HG03378 (cell line): ENCODE results near the gene TSFM.

ENCODE experiments used
- ATAC-seq: cut with Tn5 transposase; IDR thresholded peaks from one replicate; pipeline ENCODE4 v1.9.1; 2021; ENCODE audit warnings: mild to moderate bottlenecking, moderate library complexity; ENCODE audit not compliant: unreplicated experiment

The TSFM gene

DNA sequence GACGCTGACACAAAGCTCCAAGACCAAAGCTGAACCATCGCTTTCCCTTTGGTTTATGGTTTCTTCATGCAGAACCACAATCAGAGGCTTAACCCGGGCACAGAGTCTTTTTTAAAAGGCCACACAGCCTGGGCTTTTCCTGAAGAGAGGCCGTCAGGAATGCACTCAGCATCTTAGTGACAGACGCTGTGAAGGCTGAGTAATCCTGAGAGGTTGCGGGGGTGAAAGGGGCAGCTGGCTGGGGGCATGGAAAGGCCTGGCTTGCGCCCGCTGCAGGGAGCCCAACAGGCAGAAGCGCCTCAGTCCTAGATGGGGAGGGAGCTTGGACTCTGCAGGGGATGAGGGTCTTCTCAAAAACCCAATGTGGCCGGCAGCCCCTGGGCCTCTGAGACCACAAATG, 50.4 kb downstream of the TSFM start:
- ATAC-seq = no peak

DNA sequence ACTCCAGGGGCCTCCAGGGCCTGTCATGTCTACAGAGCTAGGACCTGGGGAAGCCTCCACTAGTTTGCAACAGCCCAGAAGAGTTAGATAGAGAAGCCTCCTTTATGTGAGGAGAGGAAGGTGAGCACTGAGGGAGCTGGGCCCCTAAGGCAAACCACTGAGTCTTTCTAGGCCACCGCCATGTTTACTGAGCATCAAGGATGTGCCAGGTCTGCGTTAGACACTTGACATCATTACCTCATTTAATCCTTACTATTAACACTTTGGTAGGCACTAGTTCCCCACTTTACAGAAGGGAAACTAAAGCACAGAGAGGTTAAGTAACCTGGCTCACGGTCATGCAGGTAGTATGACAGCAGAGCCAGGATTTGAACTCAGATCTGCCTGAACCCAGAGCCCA, 51.1 kb downstream of the TSFM start:
- ATAC-seq = no peak

DNA sequence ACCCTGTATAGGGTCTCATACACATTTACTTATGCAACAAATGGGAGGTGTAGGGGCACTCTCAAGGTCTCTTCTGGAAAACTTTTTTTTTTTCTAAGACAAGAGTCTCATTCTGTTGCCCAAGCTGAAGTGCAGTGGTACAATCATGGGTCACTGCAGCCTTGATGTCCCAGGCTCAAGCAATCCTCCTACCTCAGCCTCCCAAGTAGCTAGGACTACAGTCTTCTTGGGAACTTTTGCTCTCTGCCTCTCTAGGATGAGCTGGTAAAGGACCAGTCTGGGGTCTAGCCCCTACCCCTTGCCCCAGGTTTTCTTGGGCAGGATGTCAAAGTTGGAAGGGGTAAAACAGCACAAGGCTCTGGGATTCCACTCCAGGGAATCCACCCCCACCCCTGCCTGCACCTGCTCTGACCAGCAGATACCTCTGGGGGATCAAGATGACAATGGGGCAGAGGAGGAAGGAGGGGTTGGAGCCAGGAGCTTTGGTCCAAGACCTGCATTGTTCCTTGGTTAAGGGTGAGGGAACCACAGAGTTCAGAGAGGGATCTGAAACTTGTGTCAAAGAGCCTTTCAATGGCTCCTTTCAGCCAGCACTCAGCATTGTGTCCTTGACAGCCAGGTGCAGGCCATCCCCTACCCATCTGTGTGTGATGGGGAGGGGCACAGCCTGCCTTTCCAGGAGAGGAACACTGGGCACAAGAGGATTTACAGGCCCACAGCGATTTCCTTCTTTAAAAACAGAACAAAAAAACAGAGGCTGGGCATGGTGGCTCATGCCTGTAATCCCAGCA, 51.7 kb downstream of the TSFM start:
- no peak for ATAC-seq

DNA sequence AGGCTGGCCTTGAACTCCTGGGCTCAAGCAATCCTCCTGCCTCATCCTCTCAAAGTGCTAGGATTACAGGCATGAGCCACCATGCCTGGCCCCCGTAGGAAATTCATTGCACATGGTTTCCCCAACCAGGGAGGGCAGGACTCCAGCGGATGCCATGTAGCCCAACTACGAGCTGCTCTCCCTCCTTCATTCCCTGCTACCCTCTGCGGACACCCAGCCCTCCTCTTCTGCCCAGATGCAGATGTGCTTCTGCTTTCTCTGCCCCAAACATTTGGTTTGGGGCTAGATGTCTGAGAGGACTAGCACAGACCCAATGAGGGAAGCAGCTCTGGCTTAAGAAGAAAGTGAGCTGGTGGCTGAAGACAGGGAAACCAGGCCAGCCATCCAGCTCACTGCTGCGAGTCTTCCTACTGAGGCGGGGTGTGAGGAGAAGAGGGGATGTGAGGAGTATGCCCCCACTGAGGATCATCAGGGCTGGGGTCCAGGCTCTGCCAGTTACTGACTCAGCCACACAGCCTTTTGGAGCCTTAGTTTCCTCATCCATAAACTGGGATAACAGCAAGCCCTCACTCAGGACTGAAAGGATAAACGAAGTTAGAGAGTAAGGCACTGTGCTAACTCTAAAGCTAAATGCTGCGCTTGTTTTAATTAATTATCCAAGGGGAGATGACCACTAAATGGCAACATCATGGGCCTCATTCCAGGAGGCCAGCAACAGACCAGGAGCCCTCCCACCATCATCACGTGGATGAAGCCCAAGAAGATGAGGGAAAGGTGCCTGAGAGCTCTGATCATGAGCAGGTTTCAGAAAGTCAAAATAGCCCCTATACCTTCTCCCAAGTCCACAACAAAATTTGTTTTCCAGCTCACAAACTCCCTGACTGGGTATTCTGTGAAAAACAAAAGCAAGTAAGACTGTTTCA, 53.0 kb downstream of the TSFM start:
- ATAC-seq = no peak

DNA sequence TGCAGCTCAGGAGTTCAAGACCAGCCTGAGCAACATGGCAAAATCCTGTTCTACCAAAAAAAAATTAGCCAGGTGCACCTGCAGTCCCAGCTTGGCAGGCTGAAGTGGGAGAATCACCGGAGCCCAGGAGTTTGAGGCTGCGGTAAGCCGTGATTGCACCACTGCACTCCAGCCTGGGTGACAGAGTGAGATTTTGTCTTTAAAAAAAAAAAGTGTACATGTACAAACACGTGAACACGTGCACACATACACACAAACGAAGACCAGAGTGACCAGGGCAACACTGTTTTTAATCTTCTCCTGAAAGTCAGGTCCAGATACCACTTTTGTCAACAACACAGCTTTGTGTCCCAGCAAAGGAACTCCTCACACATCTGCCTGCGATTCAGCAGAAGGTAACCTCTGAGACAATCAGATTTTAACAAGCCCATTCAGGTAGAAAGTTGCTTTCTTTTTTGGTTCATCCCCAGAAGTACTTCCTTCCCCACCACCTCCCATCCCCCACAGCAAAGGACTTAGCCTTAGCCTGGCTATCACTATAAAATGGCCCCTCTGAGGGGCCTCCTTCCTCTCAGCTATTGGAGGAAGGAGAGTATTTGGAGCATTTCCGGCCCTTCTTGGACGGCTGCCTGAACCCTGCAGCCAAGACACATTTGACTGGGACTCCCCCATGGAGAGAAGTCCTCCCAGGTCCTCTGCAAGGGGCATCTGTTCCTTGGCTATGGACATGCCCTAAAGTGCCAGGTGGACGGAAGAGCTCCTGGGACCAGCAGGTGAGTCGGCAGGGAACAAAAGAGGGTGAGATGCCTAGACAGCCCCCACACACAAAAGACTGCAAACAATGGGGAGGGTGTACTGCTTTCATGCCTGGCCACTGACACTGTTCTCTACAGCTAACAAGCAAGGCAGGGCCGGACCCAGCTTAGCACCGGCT, 54.1 kb downstream of the TSFM start:
- peak; percentile 57 for ATAC-seq

DNA sequence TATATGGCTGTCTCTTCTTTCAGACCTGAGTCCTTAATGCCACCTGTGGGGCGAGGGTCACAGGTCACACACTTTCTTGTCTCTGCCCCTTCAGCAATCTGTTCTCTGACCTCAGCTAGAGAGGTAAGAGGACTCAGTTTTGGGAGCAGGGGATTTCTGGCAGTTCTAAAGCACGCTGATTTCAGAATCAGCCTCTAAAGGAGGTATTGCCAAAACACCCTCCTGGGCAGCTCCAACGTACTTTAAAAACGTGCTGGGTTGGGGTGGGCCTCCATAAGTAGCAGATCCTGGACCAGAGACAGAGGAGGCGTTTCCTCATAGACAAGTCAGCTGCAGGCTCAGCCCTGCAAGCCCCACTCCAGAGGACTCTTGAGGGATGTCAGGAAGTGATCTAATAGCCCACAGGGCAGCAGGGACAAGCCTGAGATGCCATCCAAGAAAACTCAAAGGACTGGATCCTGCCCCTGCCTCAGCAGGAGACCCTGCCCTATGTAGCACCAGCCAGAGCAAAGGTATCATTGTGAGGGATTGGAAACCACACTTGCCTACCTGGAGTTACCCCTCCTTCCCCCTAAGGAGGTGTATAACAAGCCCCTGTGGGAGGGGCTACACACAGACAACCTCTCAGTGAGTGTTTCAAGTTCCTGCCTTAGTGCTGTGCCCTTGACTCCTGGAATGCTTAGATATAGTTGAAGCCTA, 55.4 kb downstream of the TSFM start:
- no peak for ATAC-seq

DNA sequence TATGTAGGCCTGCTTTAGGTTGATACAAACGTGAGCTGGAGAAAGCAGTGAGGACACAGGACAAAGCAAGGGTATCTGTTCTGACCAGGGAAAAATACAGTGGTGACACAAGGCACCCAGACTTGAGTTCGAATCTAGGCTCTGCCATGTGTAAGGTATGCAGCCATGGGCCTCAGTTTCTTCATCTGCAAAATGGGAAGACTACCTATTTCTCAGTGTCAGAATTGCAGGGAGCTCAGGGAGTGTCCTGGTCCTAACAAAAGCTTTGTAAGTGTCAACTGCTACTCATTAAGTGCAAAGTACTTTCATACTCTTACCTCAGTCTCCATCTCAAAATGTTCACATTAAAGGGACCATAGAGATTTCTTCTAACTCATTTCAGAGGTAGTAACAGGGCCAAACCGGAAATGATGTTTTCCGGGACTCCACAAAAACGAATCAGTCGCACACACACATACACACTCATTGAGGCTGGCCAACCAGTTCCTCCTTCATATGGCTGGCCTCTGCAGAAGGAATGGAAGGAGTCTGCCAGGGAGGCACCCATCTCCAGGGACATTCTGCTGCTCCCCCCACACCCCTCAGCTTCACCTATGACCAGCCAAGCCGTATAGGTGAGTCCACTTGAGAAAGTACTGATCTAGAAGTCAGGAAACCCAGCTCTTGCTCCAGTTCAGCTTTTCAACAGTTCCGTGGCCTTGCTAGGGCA, 56.2 kb downstream of the TSFM start:
- ATAC-seq = no peak

DNA sequence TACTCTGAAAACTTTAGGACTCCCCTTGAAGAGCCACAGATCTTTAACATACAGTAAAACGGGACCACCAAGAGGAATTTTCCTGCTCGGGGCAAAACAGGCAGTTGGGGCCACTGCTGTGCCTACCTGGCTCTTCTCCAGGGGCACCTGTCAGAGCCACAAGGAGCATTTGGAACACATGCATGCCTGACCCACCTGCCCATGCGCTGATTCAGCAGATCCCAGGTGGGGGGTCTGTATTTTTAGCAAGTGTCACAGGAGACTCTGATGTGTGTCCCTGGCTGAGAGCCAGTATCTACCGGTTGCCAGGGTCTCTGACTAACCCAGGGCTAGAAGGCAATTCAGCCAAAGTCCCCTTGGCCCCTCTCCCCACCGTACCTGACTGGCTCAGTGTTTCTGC, 57.4 kb downstream of the TSFM start:
- ATAC-seq = no peak

DNA sequence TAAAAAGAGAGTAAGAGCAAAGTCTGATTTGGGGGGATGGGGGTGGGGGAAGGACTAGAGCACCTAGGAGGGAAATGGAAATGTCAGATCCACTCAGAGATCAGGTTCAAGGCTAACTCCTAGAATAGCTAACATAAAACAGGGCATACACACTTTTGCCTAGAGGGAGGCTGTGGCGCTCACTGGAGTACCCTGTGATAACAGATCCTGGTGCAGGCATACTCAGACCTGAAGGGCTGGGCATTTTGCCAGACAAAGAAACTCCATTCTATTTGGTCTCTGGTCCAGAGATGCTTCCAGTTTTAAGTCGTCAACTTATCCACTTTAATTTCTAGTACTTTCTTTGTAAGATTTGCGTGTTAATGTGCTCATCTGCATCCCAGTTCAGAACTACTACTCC, 58.1 kb downstream of the TSFM start:
- ATAC-seq = no peak

DNA sequence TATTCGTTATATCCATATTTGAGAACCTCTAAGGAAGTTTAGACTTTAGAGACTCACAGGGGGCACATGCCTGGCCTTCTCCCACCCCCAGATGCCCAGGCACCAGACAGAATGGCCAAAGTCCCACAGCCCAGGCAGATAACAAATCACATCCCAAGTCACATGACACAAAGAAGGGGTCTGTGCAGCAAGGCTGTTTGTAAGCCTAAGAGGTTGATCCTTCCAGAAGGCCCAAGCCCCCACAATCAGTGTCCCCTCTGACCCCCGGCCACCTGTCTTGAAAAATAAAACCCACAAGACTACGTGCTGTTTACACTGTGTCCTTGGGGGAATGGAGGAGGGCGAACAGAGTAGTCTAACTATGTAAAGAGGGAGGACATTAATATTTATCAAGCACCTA, 58.9 kb downstream of the TSFM start:
- ATAC-seq = no peak

DNA sequence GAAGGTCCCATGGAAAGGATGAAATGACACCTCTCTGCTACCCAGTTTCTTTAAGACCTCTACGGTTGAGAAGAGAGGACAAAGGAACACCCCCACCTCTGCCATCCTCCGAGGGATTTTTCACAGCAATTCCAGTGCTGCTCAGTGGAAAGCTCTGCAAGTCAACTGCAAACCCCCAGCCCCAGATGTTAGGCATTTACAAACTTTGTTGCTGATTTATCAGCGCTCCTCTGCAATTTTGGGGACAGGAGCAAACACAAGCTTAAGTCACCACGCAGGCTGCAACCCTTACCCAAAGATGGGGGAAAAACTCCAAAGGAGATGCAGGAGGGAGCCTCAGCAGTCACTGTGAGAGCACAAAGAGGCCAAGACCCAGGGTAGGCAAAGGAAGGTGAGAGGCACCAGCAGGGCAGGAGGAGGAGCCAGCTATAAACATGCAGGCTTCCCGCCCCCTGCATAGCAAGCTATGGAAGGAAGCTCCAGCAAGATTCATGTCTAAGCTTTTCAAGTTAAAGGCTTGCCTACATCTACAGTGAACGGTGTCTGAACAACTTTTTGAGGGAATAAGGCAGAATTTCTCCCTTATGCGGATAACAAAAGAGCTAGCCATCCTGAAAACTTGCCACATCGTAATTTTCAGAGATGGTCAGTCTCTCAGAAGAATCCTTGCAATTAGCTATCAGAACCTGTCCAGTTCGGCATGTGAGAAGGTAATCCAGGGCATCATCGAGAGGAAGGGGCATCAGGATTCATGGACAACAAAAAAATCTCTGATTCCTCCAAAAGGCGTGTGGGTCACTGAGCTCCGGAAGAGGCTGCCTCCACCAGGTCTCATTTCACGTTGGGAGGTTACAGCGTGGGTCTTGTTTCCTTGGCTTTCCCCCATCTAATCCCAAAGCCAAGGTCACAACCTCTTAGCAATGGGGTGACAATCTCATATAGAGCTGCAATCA, 60.0 kb downstream of the TSFM start:
- no peak for ATAC-seq

DNA sequence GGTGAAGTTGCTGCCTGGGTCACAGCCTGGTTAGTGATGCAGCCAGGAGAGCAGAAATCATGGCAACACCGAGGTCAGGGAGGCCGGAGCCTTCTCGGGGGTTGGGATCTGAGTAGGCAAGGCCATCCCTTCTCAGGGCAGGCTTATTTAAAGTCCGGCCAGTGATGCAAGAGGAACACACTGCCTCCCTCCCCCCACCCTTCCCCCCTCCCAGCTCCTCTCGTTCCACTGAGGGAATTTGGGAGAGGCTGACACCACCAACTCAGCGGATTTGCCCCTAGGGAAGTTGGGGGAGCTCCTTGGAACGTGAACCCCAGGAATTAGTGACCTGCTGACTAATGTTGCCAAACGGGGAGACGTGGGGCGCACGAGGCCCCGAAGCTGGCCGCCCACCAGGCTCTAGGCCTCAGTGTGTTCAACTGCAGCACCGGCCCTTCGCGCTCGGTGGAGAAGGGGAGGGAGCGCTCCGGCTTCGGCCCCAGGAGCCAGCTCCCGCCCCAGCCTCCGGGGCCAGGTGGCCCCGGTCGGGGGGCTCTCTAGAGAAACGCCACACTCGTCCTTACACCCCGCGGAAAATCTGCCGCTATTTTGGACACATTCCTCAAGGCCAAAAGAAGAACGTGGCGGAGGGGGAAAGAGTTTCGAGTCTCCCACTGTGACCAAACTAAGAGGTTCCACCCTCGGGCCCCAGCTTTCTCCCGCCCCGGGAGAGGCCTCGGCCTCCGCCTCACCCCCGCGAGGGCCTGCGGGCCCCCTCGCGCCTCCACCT, 62.3 kb downstream of the TSFM start:
- peak; percentile 10 for ATAC-seq

DNA sequence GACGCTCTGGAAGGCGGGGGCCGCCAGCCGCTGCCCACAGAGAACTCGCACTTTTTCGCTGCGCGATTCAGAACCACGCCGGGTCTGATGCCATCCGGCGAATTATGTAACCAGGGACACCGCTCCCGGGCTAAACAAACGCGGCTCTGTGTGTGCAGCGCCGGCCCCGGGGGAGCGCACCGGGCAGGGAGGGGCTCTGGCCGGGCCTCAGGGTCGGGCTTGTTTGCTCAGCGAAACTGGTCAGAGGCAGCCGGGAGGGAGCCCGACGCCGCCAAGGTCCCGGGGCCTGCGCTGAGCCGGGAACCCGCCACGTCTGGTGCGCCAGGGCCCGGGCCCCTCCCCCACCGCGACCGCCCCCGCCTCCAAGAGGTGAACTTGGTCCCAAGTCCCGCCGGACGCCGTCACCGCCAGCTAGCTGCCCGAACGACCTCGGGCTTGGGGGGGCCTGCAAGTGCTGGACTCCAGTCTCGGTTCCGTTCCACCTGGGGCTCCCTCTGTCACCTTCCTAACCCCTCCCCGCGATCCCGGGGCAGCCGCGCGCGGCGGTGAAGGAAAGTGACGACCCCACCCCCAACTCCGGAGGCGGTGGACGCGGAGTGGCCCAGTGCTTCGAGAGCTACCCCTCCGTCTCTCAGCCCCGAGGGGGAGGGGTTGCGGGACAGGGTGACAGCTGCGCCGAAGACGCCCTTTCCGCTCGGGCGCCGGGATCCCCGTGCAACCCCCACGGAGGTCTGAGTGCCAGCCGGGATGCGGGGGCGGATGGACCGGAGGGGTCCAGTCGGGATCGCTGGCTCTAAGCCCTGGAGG, 63.1 kb downstream of the TSFM start:
- peak; percentile 24 for ATAC-seq

DNA sequence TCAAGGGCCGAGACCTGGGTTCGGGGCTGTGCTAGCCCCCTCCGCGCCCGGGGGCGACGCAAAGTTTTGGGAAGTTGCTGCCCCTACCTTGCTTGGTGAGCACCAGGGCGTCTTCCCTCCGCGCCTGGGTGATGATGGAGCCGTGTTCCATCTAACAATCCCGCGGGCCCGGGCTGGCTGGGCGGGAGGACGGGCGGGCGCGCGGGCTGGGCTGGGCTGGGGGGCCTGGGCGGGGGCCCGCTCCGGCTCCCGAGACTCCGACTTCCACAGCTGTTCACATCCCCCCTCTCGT, 63.6 kb downstream of the TSFM start:
- peak; percentile 14 for ATAC-seq

DNA sequence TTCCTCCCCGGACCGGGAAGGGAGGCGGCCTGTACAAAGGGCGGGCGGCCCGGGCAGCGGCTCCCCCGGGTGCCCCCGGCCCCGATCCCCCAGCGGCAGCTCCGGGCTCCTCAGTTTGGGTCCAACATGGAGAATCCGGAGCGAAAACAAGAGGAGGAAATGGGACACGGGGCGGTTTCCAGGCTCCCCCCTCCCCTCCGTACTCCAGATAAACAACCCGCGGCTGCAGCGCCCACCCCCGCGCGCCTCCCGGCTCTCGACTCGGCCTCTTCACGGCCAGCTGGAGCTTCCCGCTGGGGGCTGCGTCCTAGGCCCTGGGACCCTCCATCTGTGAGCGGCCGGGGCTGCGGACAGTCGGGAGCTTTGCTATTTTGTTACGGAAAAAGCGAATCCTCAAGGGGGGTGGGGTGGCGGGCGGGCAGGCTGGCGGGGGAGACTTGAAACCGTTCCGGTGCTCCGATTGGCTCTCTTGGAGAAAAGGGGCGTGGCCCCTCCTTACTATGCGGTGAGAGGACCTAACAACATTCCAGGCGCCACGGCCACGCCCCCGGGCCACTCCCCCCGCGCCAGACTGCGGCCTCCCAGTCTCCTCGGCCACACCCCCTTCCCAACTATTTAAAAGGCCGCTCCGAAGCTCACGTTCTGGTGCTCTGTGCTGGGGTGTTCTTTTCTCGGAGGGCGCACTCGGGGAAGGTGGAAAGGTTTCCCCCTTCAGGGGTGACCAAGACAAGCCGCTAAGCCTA, 64.2 kb downstream of the TSFM start, which contains the start of gene CTDSP2:
Gene CTDSP2, minus strand, starts transcription at position 153 of the 743 bp plus-strand sequence. CDS start 294 bp downstream, outside the sequence.
- peak; percentile 44 for ATAC-seq
